Activated T-cell treated with anti-CD3 and anti-CD28 coated beads, Interleukin-2, amount 50 U/mL, for 24 hours (primary cell): Measurements from ENCODE around the gene ECD.

Experiments
- DNase-seq: peaks from one replicate; pipeline ENCODE4 v3.0.0-alpha.2; 2020
- H3K27ac Mint-ChIP-seq: 2 replicates; pipeline ENCODE4 v1.8.0; 2020; ENCODE audit warnings: mild to moderate bottlenecking, mixed read lengths
- H3K27me3 Mint-ChIP-seq: 2 replicates; pipeline ENCODE4 v1.8.0; 2020; ENCODE audit warnings: mixed read lengths
- H3K36me3 Mint-ChIP-seq: 2 replicates; pipeline ENCODE4 v1.8.0; 2020; ENCODE audit warnings: low read depth, mixed read lengths
- H3K4me1 Mint-ChIP-seq: 2 replicates; pipeline ENCODE4 v1.8.0; 2020; ENCODE audit warnings: low read depth, mixed read lengths
- H3K4me3 Mint-ChIP-seq: 2 replicates; pipeline ENCODE4 v1.8.0; 2020; ENCODE audit warnings: mild to moderate bottlenecking, moderate library complexity, mixed read lengths
- H3K9me3 Mint-ChIP-seq: 2 replicates; pipeline ENCODE4 v1.8.0; 2020; ENCODE audit warnings: mixed read lengths

ECD gene

GRCh38 chr10:73167783-73168464, at the start of gene ECD, which contains the start of gene FAM149B1:
TSS of gene ECD (minus strand) at chr10:73168008. CDS start at chr10:73163937, 4,071 bp downstream.
TSS of gene FAM149B1 (plus strand) at chr10:73168119. CDS start at chr10:73168340, 221 bp downstream.
- H3K36me3 Mint-ChIP-seq, result peaks cover 44% of the 10 kb centered on the region
- peaks cover 36% of the 10 kb centered on the region for H3K4me1 Mint-ChIP-seq
- peak within 1 kb of the TSS; percentile 100 for H3K4me3 Mint-ChIP-seq
- H3K27ac Mint-ChIP-seq, result peak within 1 kb of the TSS; percentile 100
- peak; percentile 96 for DNase-seq
- no peaks in the 10 kb centered on the region for H3K27me3 Mint-ChIP-seq
- no peaks in the 10 kb centered on the region for H3K9me3 Mint-ChIP-seq

- no peak overlapping the region for H3K27ac Mint-ChIP-seq
- no peak for DNase-seq
- no peaks in the 10 kb centered on the region for H3K9me3 Mint-ChIP-seq
- peaks cover 5% of the 10 kb centered on the region for H3K4me1 Mint-ChIP-seq
- no peaks in the 10 kb centered on the region for H3K27me3 Mint-ChIP-seq
- H3K4me3 Mint-ChIP-seq, result no peak overlapping the region
- H3K36me3 Mint-ChIP-seq, result peaks cover 70% of the 10 kb centered on the region
Measured at GRCh38 chr10:73215749-73216148, 47.9 kb upstream of the ECD start.

- Mint-ChIP-seq H3K4me1 (no peaks in the 10 kb centered on the region), H3K27me3 (no peaks in the 10 kb centered on the region), H3K4me3 (no peak overlapping the region), H3K27ac (no peak overlapping the region), H3K36me3 (peaks cover 53% of the 10 kb centered on the region), H3K9me3 (no peaks in the 10 kb centered on the region)
- DNase-seq, result no peak
Measured at GRCh38 chr10:73211106-73211811, 43.5 kb upstream of the ECD start.

- no peaks in the 10 kb centered on the region for H3K9me3 Mint-ChIP-seq
- no peak overlapping the region for H3K27ac Mint-ChIP-seq
- no peaks in the 10 kb centered on the region for H3K27me3 Mint-ChIP-seq
- H3K36me3 Mint-ChIP-seq, result peaks cover 48% of the 10 kb centered on the region
- H3K4me1 Mint-ChIP-seq, result no peaks in the 10 kb centered on the region
- H3K4me3 Mint-ChIP-seq, result no peak overlapping the region
- DNase-seq, result no peak
Measured at GRCh38 chr10:73210395-73211105, 42.7 kb upstream of the ECD start.

- Mint-ChIP-seq H3K4me1 (no peaks in the 10 kb centered on the region), H3K36me3 (peaks cover 45% of the 10 kb centered on the region), H3K4me3 (no peak overlapping the region), H3K9me3 (no peaks in the 10 kb centered on the region), H3K27ac (no peak overlapping the region), H3K27me3 (no peaks in the 10 kb centered on the region)
- no peak for DNase-seq
Measured at GRCh38 chr10:73209705-73210104, 41.9 kb upstream of the ECD start.

- Mint-ChIP-seq H3K9me3 (no peaks in the 10 kb centered on the region), H3K4me1 (no peaks in the 10 kb centered on the region), H3K27ac (no peak overlapping the region), H3K36me3 (peaks cover 29% of the 10 kb centered on the region), H3K27me3 (no peaks in the 10 kb centered on the region), H3K4me3 (no peak overlapping the region)
- DNase-seq, result no peak
Measured at GRCh38 chr10:73207883-73208282, 40.1 kb upstream of the ECD start.

- Mint-ChIP-seq H3K4me1 (no peaks in the 10 kb centered on the region), H3K27me3 (no peaks in the 10 kb centered on the region), H3K4me3 (no peak overlapping the region), H3K36me3 (peaks cover 21% of the 10 kb centered on the region), H3K27ac (no peak overlapping the region), H3K9me3 (no peaks in the 10 kb centered on the region)
- DNase-seq, result no peak
Measured at GRCh38 chr10:73206385-73206784, 38.6 kb upstream of the ECD start.

- peaks cover 16% of the 10 kb centered on the region for H3K36me3 Mint-ChIP-seq
- no peaks in the 10 kb centered on the region for H3K4me1 Mint-ChIP-seq
- H3K27me3 Mint-ChIP-seq, result no peaks in the 10 kb centered on the region
- H3K9me3 Mint-ChIP-seq, result no peaks in the 10 kb centered on the region
- H3K27ac Mint-ChIP-seq, result no peak overlapping the region
- no peak overlapping the region for H3K4me3 Mint-ChIP-seq
- DNase-seq, result no peak
Measured at GRCh38 chr10:73205890-73206289, 38.1 kb upstream of the ECD start.

- Mint-ChIP-seq H3K4me3 (no peak overlapping the region), H3K4me1 (no peaks in the 10 kb centered on the region), H3K27ac (no peak overlapping the region), H3K27me3 (no peaks in the 10 kb centered on the region), H3K9me3 (no peaks in the 10 kb centered on the region), H3K36me3 (peaks cover 11% of the 10 kb centered on the region)
- no peak for DNase-seq
Measured at GRCh38 chr10:73205081-73205480, 37.3 kb upstream of the ECD start.

- peaks cover 7% of the 10 kb centered on the region for H3K36me3 Mint-ChIP-seq
- DNase-seq, result no peak
- no peak overlapping the region for H3K27ac Mint-ChIP-seq
- H3K4me1 Mint-ChIP-seq, result no peaks in the 10 kb centered on the region
- H3K27me3 Mint-ChIP-seq, result no peaks in the 10 kb centered on the region
- no peaks in the 10 kb centered on the region for H3K9me3 Mint-ChIP-seq
- H3K4me3 Mint-ChIP-seq, result no peak overlapping the region
Measured at GRCh38 chr10:73190188-73190587, 22.4 kb upstream of the ECD start.

GRCh38 chr10:73186266-73186665, 18.5 kb upstream of the ECD start:
- Mint-ChIP-seq H3K27me3 (no peaks in the 10 kb centered on the region), H3K4me3 (no peak overlapping the region), H3K9me3 (no peaks in the 10 kb centered on the region), H3K36me3 (peaks cover 25% of the 10 kb centered on the region), H3K27ac (no peak overlapping the region), H3K4me1 (no peaks in the 10 kb centered on the region)
- DNase-seq, result no peak

GRCh38 chr10:73183667-73184281, 16.0 kb upstream of the ECD start:
- Mint-ChIP-seq H3K4me3 (no peak overlapping the region), H3K27me3 (no peaks in the 10 kb centered on the region), H3K9me3 (no peaks in the 10 kb centered on the region), H3K4me1 (no peaks in the 10 kb centered on the region), H3K27ac (no peak overlapping the region), H3K36me3 (peaks cover 41% of the 10 kb centered on the region)
- DNase-seq, result no peak

- Mint-ChIP-seq H3K27me3 (no peaks in the 10 kb centered on the region), H3K27ac (no peak overlapping the region), H3K9me3 (no peaks in the 10 kb centered on the region), H3K36me3 (peaks cover 50% of the 10 kb centered on the region), H3K4me1 (no peaks in the 10 kb centered on the region), H3K4me3 (no peak overlapping the region)
- DNase-seq, result no peak
Measured at GRCh38 chr10:73182568-73182967, 14.8 kb upstream of the ECD start.

- H3K4me1 Mint-ChIP-seq, result peaks cover under 1% of the 10 kb centered on the region
- no peaks in the 10 kb centered on the region for H3K27me3 Mint-ChIP-seq
- H3K36me3 Mint-ChIP-seq, result peaks cover 25% of the 10 kb centered on the region
- H3K27ac Mint-ChIP-seq, result no peak overlapping the region
- no peak overlapping the region for H3K4me3 Mint-ChIP-seq
- DNase-seq, result no peak
- no peaks in the 10 kb centered on the region for H3K9me3 Mint-ChIP-seq
Measured at GRCh38 chr10:73174148-73174925, 6.5 kb upstream of the ECD start.
